Transverse colon (tissue), 4 donors: Measurements from ENCODE around the gene CELF4. TPM values are rescaled to one million over a fixed set of nuclear protein-coding genes. Genes with fewer than 3 reads are reported as not detected.

Source experiments
- DNase-seq: peaks from one replicate; pipeline ENCODE4 v3.0.0-alpha.2; 2019
- H3K27ac ChIP-seq, 4 donors: fragments of 200-600 bp; sonication (generic); 2 replicates each; pipeline ENCODE4 v1.5.1; 2016 to 2018; ENCODE audit warnings: inconsistent platforms in 4 of 4
- H3K27me3 ChIP-seq: fragments of 200-600 bp; sonication (generic); 2 replicates; pipeline ENCODE4 v1.5.1; 2017; ENCODE audit warnings: inconsistent platforms
- H3K36me3 ChIP-seq, 4 donors: fragments of 200-600 bp; sonication (generic); 2 replicates each; pipeline ENCODE4 v1.5.1; 2017 to 2019; ENCODE audit warnings: inconsistent platforms in 4 of 4
- H3K4me1 ChIP-seq, 4 donors: fragments of 200-600 bp; sonication (generic); 2 replicates each; pipeline ENCODE4 v1.5.1; 2017 to 2020; ENCODE audit warnings: inconsistent platforms in 4 of 4
- H3K4me3 ChIP-seq, 4 donors: fragments of 200-600 bp; sonication (generic); 1 replicate in 1 of 4; 2 replicates in 3 of 4; pipeline versions ENCODE4 v1.5.1 to v1.6.1; 2017 to 2019; ENCODE audit warnings: inconsistent platforms in 4 of 4
- H3K9me3 ChIP-seq, 2 donors: fragments of 200-600 bp; sonication (generic); 2 replicates each; pipeline ENCODE4 v1.5.1; 2017 to 2019; ENCODE audit warnings: inconsistent platforms in 2 of 2
- EP300 ChIP-seq: sonication (generic); formaldehyde crosslinking; IDR thresholded peaks from one replicate; pipeline ENCODE4 v1.6.1; 2017; ENCODE audit warnings: antibody characterized with exemption, low read depth
- POLR2A ChIP-seq: fragments of 450-650 bp; IDR thresholded peaks from one replicate; pipeline ENCODE4 v1.6.1; 2016; ENCODE audit warnings: antibody characterized with exemption, mild to moderate bottlenecking, moderate library complexity
- POLR2AphosphoS5 ChIP-seq, 3 donors: sonication (generic); formaldehyde crosslinking; IDR thresholded peaks; one replicate each; pipeline ENCODE4 v1.6.1; 2016; ENCODE audit warnings: antibody characterized with exemption in 3 of 3
- WGBS, 2 donors: methylation state at CpG; one replicate each; pipeline ENCODE4 v1.1.5; 2018; ENCODE audit warnings: low coverage in 1 of 2; 5-methylcytosine and 5-hydroxymethylcytosine counted together
- in situ Hi-C, 4 donors: fragments of 200-750 bp; cut with MboI; loops; one replicate each; pipeline versions ENCODE4 v1.15.0 to v1.15.1; 2017; ENCODE audit warnings: low sequenced_read_pairs in 3 of 4, low pct_ligation_motif_present in 1 of 4, low pct_unique_long_range_greater_than_20kb in 1 of 4
- intact Hi-C: fragments of 100-400 bp; cut with DNase I; formaldehyde crosslinking; loops from one replicate; pipeline ENCODE4 v1.15.1; 2023; ENCODE audit warnings: low total_unique reads
- total RNA-seq, 4 donors: library from RNA; depleted of rRNA; stranded (reverse); fragments of >200 nt; gene quantifications; one replicate each; pipeline ENCODE4 v1.1.0, GENCODE V29; 2016
- TF ChIP-seq, protein P1 (sequence below), 5 experiments: fragments of 200-600 bp in 3 of 5; fragments of 450-650 bp in 2 of 5; sonication (generic) in 3 of 5; IDR thresholded peaks; 1 replicate in 2 of 5; 2 replicates in 3 of 5; pipeline ENCODE4 v1.5.1; 2016 to 2017; ENCODE audit warnings: antibody characterized with exemption in 5 of 5, inconsistent platforms in 3 of 5, mild to moderate bottlenecking in 2 of 5, moderate library complexity in 1 of 5

Gene CELF4
- total RNA-seq, 4 donors from 2014 or later: 0.14 to 0.75 TPM; not detected in 2

DNA sequence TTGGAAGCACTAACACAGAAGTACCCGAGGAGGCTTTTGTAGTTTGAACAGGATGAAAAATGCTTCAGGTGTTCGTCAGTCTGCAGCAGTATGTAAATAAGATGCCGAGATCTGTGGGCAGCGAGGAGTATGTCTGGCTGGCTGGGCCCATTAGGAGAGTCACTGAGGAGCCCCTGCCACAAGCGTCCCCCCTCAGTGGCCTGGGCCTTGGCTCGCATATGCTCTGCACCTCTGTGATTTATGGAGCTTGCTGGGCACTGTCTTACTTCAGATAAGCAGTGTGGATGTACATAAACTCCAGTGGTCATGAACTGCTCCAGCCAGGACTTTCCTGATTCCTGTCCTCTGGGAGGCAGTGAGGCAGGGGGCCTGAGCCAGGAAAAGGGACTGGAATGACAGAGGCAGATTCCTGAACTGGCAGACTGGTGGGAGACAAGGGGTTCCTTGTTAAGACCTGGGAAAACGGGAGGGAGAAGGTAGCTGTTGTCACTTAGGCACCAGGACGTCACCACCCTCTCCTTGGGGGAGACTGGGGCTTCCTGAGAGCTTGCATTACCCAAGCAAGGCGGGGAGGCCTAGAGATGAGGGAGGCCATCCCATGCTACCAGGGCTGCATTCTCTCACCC, 46.0 kb downstream of the CELF4 start:
- in situ Hi-C loops: no loop called here
- intact Hi-C loops: no loop called here
- Histone ChIP-seq H3K36me3 (no peaks in the 10 kb centered on the region), H3K27ac (no peak overlapping the region), H3K9me3 (no peaks in the 10 kb centered on the region), H3K4me3 (no peak overlapping the region), H3K4me1 (no peaks in the 10 kb centered on the region), H3K27me3 (peaks cover 22% of the 10 kb centered on the region)
- TF ChIP-seq, protein P1, sequence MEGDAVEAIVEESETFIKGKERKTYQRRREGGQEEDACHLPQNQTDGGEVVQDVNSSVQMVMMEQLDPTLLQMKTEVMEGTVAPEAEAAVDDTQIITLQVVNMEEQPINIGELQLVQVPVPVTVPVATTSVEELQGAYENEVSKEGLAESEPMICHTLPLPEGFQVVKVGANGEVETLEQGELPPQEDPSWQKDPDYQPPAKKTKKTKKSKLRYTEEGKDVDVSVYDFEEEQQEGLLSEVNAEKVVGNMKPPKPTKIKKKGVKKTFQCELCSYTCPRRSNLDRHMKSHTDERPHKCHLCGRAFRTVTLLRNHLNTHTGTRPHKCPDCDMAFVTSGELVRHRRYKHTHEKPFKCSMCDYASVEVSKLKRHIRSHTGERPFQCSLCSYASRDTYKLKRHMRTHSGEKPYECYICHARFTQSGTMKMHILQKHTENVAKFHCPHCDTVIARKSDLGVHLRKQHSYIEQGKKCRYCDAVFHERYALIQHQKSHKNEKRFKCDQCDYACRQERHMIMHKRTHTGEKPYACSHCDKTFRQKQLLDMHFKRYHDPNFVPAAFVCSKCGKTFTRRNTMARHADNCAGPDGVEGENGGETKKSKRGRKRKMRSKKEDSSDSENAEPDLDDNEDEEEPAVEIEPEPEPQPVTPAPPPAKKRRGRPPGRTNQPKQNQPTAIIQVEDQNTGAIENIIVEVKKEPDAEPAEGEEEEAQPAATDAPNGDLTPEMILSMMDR (IDR thresholded peaks at IDR 0.05): no peak
- TF ChIP-seq POLR2A (no peak), EP300 (no peak), POLR2AphosphoS5 (IDR thresholded peaks at IDR 0.05) (no peak)
- WGBS, 2 donors: 40 to 49% methylated on average over 1 to 9 of the region's 9 CpGs
- DNase-seq: no peak

DNA sequence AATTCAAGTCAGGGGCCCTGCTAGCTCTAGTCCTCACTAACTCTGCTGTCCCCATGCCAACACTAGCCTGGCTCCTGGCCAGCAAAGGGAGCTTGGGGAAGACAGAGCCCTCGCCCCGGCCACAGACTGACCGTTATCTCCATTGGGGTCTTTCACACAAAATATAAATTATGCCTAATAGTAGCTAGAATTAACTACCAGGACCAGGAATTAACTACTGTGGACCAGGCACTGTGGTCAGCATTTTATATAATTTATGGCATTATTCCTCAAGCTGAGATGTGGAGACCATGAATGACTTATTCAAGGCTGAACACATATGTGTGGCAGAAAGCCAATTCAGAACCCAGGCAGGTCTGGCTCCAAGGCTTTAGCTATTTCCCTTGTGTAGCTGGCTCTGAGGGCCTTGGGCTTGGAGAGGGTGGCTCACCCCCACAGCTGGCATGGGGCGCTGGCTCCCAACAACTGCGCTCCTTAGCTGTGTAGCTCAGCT, 49.2 kb downstream of the CELF4 start:
- TF ChIP-seq POLR2A (no peak), EP300 (no peak), POLR2AphosphoS5 (IDR thresholded peaks at IDR 0.05) (no peak)
- TF ChIP-seq, protein P1 (IDR thresholded peaks at IDR 0.05): no peak
- intact Hi-C loops: no loop called here

DNA sequence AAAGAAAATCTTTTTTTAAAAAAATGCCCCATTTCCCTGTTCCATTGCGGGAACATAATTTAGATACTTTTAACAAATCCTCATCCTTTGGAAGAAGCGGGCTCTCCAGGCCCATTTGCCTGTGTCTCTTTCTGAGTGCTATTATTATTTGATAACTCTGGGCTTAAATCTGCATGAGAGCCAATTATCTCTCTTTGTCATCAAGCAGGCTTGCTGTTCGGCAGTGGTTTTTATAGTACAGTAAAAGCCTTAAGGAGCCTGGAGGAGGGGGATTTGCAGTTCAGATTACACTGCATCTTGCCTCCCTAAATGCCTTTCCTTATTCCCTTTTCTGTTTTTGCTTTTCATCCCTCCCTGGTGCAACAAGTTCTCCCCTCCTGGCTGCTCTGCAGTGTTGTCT, 50.6 kb downstream of the CELF4 start:
- no peaks in the 10 kb centered on the region for H3K36me3 ChIP-seq
- no peaks in the 10 kb centered on the region for H3K9me3 ChIP-seq
- DNase-seq: no peak
- intact Hi-C loops: no loop called here
- TF ChIP-seq POLR2A (no peak), EP300 (no peak), POLR2AphosphoS5 (IDR thresholded peaks at IDR 0.05) (no peak)
- TF ChIP-seq, protein P1 (IDR thresholded peaks at IDR 0.05): no peak
- H3K27me3 ChIP-seq: no peaks in the 10 kb centered on the region
- H3K4me1 ChIP-seq: no peaks in the 10 kb centered on the region
- no peak overlapping the region for H3K4me3 ChIP-seq
- WGBS, 2 donors: 81 to 84% methylated on average over 3 of the region's 3 CpGs
- in situ Hi-C loops: no loop called here
- H3K27ac ChIP-seq: no peak overlapping the region

More for the DNA sequence above, 49.2 kb downstream of the CELF4 start:
- Histone ChIP-seq H3K4me3 (no peak overlapping the region), H3K27me3 (no peaks in the 10 kb centered on the region), H3K36me3 (no peaks in the 10 kb centered on the region), H3K27ac (no peak overlapping the region), H3K9me3 (no peaks in the 10 kb centered on the region), H3K4me1 (no peaks in the 10 kb centered on the region)
- DNase-seq: no peak
- 80 to 100% methylated on average over 2 to 4 of the region's 5 CpGs for WGBS, 2 donors
- in situ Hi-C loops: no loop called here

DNA sequence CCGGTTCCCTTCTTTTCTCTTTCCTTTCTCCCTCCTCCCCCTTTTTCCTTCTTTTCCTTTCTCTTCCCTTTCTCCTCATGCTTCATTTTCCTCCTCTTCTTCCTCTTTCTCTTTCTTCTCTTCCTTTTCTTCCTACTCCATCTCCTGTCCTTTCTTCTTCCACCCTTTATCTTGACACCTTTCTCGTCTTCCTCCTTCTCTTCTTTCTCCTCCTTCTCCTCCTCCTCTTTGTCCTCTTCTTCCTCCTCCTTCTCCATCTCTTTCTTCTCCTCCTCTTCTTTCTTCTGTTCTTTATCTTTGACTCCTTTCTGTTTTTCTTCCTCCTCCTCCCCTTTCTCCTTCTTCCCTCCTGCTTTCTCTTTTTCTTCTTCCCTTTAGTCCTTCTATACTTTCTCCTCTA, 53.2 kb downstream of the CELF4 start:
- H3K27ac ChIP-seq: no peak overlapping the region
- no peaks in the 10 kb centered on the region for H3K4me1 ChIP-seq
- no peaks in the 10 kb centered on the region for H3K27me3 ChIP-seq
- H3K4me3 ChIP-seq: no peak overlapping the region
- intact Hi-C loops (no loop called here), in situ Hi-C loops (no loop called here)
- no peaks in the 10 kb centered on the region for H3K9me3 ChIP-seq
- TF ChIP-seq, protein P1 (IDR thresholded peaks at IDR 0.05): no peak
- TF ChIP-seq POLR2AphosphoS5 (IDR thresholded peaks at IDR 0.05) (no peak), POLR2A (no peak), EP300 (no peak)
- WGBS, 2 donors: 74 to 77% methylated on average over 2 of the region's 2 CpGs
- H3K36me3 ChIP-seq: no peaks in the 10 kb centered on the region
- DNase-seq: no peak
